Left lung (tissue), 10 donors: ENCODE results near the gene CDH26. TPM values are rescaled to one million over a fixed set of nuclear protein-coding genes. Genes with fewer than 3 reads are reported as not detected.
A peak's percentile ranks its signal among the peaks of the same experiment; 100 is the strongest.

Experiments used
- ATAC-seq: fragments of 200-7000 bp; cut with Tn5 transposase; one replicate; pipeline ENCODE4 v1.9.1; 2020; ENCODE audit warnings: moderate library complexity
- DNase-seq, 4 donors: peaks; one replicate each; pipeline ENCODE4 v3.0.0-alpha.2; 2013 to 2020
- H3K27ac ChIP-seq, 2 donors: fragments of 200-600 bp; sonication (generic) in 1 of 2; one replicate each; pipeline versions ENCODE4 v1.5.0 to v1.8.0; 2020 to 2021
- H3K27me3 ChIP-seq, 2 donors: fragments of 200-600 bp; sonication (generic) in 1 of 2; one replicate each; pipeline versions ENCODE4 v1.5.0 to v1.8.0; 2020 to 2021
- H3K36me3 ChIP-seq, 2 donors: fragments of 200-600 bp; sonication (generic) in 1 of 2; one replicate each; pipeline versions ENCODE4 v1.5.0 to v1.8.0; 2020 to 2021
- H3K4me1 ChIP-seq, 2 donors: fragments of 200-600 bp; one replicate each; pipeline ENCODE4 v1.8.0; 2021
- H3K4me3 ChIP-seq, 2 donors: fragments of 200-600 bp; sonication (generic) in 1 of 2; one replicate each; pipeline versions ENCODE4 v1.5.0 to v1.8.0; 2020 to 2021; ENCODE audit warnings: mild to moderate bottlenecking in 1 of 2
- H3K9me3 ChIP-seq, 2 donors: fragments of 200-600 bp; sonication (generic) in 1 of 2; one replicate each; pipeline versions ENCODE4 v1.5.0 to v1.8.0; 2020 to 2021
- CTCF ChIP-seq, 2 donors: fragments of 200-600 bp; sonication (generic) in 1 of 2; IDR thresholded peaks; one replicate each; pipeline versions ENCODE4 v1.5.0 to v1.8.0; 2021; ENCODE audit warnings: antibody characterized with exemption in 2 of 2
- intact Hi-C, 2 donors: fragments of 100-400 bp; cut with DNase I; formaldehyde crosslinking; loops; one replicate each; pipeline versions ENCODE4 v1.11.2 to v1.14.2; 2022
- polyA plus RNA-seq, 6 donors: library from polyadenylated mRNA; unstranded; fragments of 120-200 nt; gene quantifications; one replicate each; pipeline ENCODE4 v1.2.1, GENCODE V29; 2013; ENCODE audit not compliant: insufficient read length in 6 of 6
- total RNA-seq, 2 donors: library from RNA; stranded (reverse); fragmentation: NEBNext Ultra II Directional; extraction: Animal tissue kit (Norgen Biotek cat#: 25700); gene quantifications; one replicate each; pipeline ENCODE4 v1.2.1, GENCODE V29; 2021
- donor health status: DM: no; HTN: yes; CAD: no.
- donor health status: DM: no; HTN: no; CAD: no.

CDH26 gene
- total and polyA plus RNA-seq, 8 donors: 1.6 to 7.3 (median 2.0) TPM

DNA sequence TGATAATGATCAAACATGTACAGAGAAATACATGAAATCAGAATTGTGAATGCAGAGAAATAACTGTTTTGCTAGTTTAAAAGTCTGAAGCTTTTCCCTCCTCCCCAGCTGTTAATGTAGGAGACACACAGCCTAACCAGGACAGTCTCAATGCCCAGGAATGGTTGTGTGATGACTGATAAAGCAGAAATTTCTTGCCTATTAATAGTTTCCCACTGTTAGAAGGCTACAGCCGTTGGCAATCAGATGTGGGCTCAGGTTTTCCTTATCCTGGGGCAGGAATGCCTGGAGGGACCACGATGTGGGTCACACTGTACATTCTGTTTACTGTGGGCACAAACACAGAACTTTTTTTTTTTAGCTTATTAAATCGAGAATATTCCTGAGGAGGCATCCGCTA is 20.0 kb upstream of the CDH26 start:
- peaks cover 0 to 10% of the 10 kb centered on the region in 2 donors for H3K36me3 ChIP-seq

GRCh38 chr20:59938696-59939051 is 19.5 kb upstream of the CDH26 start:
- intact Hi-C loops: no loop called here
- Histone ChIP-seq H3K9me3 (no peaks in the 10 kb centered on the region), H3K27me3 (no peaks in the 10 kb centered on the region), H3K27ac (peak overlapping the region in 1 of 2 donors; percentile 100), H3K36me3 (peaks cover 0 to 14% of the 10 kb centered on the region in 2 donors), H3K4me3 (peak overlapping the region in 1 of 2 donors; percentile 88), H3K4me1 (peaks cover 28 to 76% of the 10 kb centered on the region in 2 donors)
- no peak for ATAC-seq
- DNase-seq: no peak
- TF ChIP-seq CTCF (IDR thresholded peaks at IDR 0.05): no peak

More for the DNA sequence above, 20.0 kb upstream of the CDH26 start:
- no peaks in the 10 kb centered on the region for H3K27me3 ChIP-seq
- H3K27ac ChIP-seq: peak overlapping the region in 1 of 2 donors; percentile 100
- ATAC-seq (no peak), DNase-seq (no peak)
- H3K4me3 ChIP-seq: peak overlapping the region in 1 of 2 donors; percentile 88
- peaks cover 28 to 79% of the 10 kb centered on the region in 2 donors for H3K4me1 ChIP-seq
- TF ChIP-seq CTCF (IDR thresholded peaks at IDR 0.05): no peak
- intact Hi-C loops: no loop called here
- no peaks in the 10 kb centered on the region for H3K9me3 ChIP-seq

GRCh38 chr20:59939052-59939878 is 19.0 kb upstream of the CDH26 start:
- TF ChIP-seq CTCF (IDR thresholded peaks at IDR 0.05): no peak
- H3K4me3 ChIP-seq: peak overlapping the region; percentile 65 to 88
- peaks cover 28 to 72% of the 10 kb centered on the region in 2 donors for H3K4me1 ChIP-seq
- H3K27ac ChIP-seq: peak overlapping the region; percentile 98 to 100
- no peaks in the 10 kb centered on the region for H3K27me3 ChIP-seq
- peak; percentile 45 for ATAC-seq
- intact Hi-C loops: no loop called here
- H3K36me3 ChIP-seq: peaks cover 0 to 20% of the 10 kb centered on the region in 2 donors
- DNase-seq: peak in 3 of 4 donors; percentile 15 to 92 (median 44)
- H3K9me3 ChIP-seq: no peaks in the 10 kb centered on the region

GRCh38 chr20:59939879-59940128 is 18.4 kb upstream of the CDH26 start:
- DNase-seq (no peak), ATAC-seq (peak; percentile 7)
- H3K4me1 ChIP-seq: peaks cover 28 to 72% of the 10 kb centered on the region in 2 donors
- intact Hi-C loops: no loop called here
- H3K27ac ChIP-seq: peak overlapping the region; percentile 98 to 100
- H3K9me3 ChIP-seq: no peaks in the 10 kb centered on the region
- peak overlapping the region; percentile 65 to 88 for H3K4me3 ChIP-seq
- no peak for TF ChIP-seq CTCF (IDR thresholded peaks at IDR 0.05)
- H3K36me3 ChIP-seq: peaks cover 0 to 25% of the 10 kb centered on the region in 2 donors
- H3K27me3 ChIP-seq: no peaks in the 10 kb centered on the region

DNA sequence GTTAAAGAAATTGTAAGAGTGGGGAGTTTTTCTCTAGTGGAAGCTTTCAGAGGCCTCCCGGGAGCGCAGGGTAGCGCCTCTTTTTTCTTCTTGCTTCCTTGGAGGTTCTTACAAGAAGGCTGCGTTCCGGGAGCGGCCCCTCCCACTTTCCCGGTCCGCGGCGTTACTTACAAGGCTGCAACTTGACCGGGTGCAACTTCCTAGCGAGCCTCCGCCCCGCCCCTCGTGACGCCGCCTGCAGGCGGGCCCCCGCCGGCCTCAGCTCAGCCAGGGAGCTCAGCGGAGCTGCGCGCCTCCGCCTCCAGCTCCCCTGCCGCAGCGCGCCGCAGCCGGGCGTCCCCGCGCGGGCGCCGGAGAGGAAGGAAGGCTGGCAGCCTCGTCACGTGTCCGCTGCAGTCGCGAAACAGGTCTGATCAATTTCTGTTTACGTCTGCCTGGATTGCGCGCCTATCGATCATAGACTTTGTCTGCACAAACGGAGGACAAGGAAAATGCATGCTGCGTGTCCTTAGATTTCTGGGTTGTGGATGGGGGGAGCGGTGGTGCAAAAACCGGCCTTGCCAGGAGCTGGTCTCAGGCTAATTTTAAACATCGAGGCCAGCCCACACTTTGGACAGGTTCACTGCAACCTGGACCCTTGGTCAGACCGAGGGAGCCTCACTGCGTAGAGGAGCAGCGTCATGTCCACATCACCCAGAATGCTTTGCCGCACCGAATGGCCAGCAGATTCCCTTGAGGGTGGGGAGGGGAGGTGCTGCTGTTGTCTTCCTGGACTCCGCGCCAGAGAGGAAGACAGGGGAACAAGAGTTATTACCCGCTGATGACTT is 17.9 kb upstream of the CDH26 start, which contains the start of the genes FAM217B and PPP1R3D:
Gene FAM217B (plus strand): TSS at position 261 of the 827 bp plus-strand sequence. CDS start 3,555 bp downstream, outside the sequence.
Gene PPP1R3D (minus strand): TSS at position 177 of the 827 bp plus-strand sequence. CDS start 374 bp downstream, outside the sequence.
- TF ChIP-seq CTCF (IDR thresholded peaks at IDR 0.05): no peak
- H3K4me1 ChIP-seq: peaks cover 28 to 76% of the 10 kb centered on the region in 2 donors
- no peaks in the 10 kb centered on the region for H3K27me3 ChIP-seq
- peaks cover 0 to 29% of the 10 kb centered on the region in 2 donors for H3K36me3 ChIP-seq
- intact Hi-C loops: no loop called here
- ATAC-seq: peak; percentile 98
- no peaks in the 10 kb centered on the region for H3K9me3 ChIP-seq
- peak within 1 kb of the TSS; percentile 98 to 100 for H3K27ac ChIP-seq
- peak; percentile 96 to 100 (median 98) for DNase-seq
- H3K4me3 ChIP-seq: peak within 1 kb of the TSS; percentile 65 to 88
